ENCODE measurements around the gene IL23R. TPM values are rescaled to one million over a fixed set of nuclear protein-coding genes. Genes with fewer than 3 reads are reported as not detected.
"Not testable (repeated sequence)": the region's sequence is repeated elsewhere in the genome, so short reads cannot be mapped to it uniquely, and the experiment has no call there.

Gene IL23R
- total RNA-seq, 4 donors from 2014 or later: not detected

DNA sequence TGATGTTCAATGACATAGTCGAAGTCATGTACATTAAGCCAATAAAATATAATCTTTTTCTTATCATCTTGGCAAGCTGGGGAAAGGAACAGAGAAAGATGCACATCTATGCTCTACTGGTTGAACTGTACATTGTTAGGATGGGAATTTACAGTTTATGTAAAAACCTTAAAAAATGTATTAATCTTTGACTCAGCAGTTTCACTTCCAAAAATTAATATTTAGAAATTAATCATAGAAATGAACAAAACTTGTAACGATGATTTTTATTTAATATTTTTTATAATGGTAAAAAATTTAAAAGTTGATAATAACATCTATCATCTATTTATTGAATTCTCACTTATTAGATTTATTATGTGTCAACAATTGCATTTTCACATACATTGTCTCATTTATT lies 25.8 kb upstream of the IL23R start:
- ATAC-seq (no peak), DNase-seq (no peak)
- Histone ChIP-seq H3K4me1 (no peaks in the 10 kb centered on the region), H3K9me3 (no peaks in the 10 kb centered on the region), H3K36me3 (no peaks in the 10 kb centered on the region), H3K27me3 (no peaks in the 10 kb centered on the region), H3K4me3 (no peak overlapping the region), H3K27ac (no peak overlapping the region)
- in situ Hi-C loops (cut with MboI; ENCODE audit: low sequenced_read_pairs in 4 of 4) (loop anchor here (10.0 kb wide), 3 partner anchors 146 to 376 kb away; no protein-coding TSS in a partner anchor), intact Hi-C loops (cut with DNase I; ENCODE audit: low total_unique reads) (no loop called here)
- TF ChIP-seq POLR2A (IDR thresholded peaks at IDR 0.05): no peak
- TF ChIP-seq, protein P1, sequence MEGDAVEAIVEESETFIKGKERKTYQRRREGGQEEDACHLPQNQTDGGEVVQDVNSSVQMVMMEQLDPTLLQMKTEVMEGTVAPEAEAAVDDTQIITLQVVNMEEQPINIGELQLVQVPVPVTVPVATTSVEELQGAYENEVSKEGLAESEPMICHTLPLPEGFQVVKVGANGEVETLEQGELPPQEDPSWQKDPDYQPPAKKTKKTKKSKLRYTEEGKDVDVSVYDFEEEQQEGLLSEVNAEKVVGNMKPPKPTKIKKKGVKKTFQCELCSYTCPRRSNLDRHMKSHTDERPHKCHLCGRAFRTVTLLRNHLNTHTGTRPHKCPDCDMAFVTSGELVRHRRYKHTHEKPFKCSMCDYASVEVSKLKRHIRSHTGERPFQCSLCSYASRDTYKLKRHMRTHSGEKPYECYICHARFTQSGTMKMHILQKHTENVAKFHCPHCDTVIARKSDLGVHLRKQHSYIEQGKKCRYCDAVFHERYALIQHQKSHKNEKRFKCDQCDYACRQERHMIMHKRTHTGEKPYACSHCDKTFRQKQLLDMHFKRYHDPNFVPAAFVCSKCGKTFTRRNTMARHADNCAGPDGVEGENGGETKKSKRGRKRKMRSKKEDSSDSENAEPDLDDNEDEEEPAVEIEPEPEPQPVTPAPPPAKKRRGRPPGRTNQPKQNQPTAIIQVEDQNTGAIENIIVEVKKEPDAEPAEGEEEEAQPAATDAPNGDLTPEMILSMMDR (IDR thresholded peaks at IDR 0.05 in 4 of 5, conservative IDR thresholded peaks at IDR 0.05 in 1 of 5): no peak

DNA sequence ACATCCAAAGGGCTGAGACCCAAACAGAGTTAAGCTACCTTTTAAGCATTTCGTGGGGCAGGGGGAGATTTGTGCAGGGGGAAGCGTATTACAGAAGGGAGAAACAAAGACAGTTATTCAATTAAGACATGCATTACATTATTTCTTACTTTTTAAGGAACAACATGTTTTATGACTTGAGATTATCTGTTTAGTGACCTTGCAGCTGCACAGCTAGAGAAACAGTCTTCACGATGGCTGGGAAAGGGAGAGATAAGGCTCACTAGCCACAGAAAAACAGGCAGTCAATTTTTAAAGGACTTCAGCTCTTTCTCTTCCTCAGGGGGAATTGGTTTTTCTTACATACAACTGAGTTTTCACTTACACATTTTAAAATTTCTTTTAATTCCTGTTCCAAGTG lies 24.4 kb upstream of the IL23R start:
- ATAC-seq; intact Hi-C loops (cut with DNase I; ENCODE audit: low total_unique reads); DNase-seq; H3K27me3 ChIP-seq; H3K27ac ChIP-seq; H3K4me3 ChIP-seq; H3K36me3 ChIP-seq; H3K4me1 ChIP-seq; H3K9me3 ChIP-seq: not testable (repeated sequence)
- in situ Hi-C loops (cut with MboI; ENCODE audit: low sequenced_read_pairs in 4 of 4): loop anchor here (10.0 kb wide), 3 partner anchors 147 to 377 kb away; no protein-coding TSS in a partner anchor

DNA sequence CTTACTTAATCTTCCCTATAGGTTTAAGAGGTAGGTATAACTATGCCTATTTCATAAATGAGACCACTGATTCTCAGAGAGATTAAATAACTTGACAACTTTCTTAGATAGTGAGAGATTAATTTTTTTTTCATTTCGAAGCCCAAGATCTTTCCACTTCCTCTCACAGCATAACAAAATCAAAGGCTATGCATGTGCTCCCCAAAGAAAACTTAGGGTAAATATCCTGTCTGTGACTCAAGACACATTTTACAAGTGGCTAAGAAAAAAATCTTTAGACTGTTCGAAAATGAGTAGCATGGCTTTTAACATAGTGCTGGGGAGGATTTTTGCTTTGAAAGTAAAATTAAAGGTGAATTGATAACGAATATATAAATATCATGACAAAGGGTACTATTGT lies 23.3 kb upstream of the IL23R start:
- no peak overlapping the region for H3K27ac ChIP-seq
- H3K4me3 ChIP-seq: no peak overlapping the region
- no peaks in the 10 kb centered on the region for H3K9me3 ChIP-seq
- H3K27me3 ChIP-seq: no peaks in the 10 kb centered on the region
- no peak for TF ChIP-seq POLR2A (IDR thresholded peaks at IDR 0.05)
- TF ChIP-seq, protein P1 (IDR thresholded peaks at IDR 0.05 in 4 of 5, conservative IDR thresholded peaks at IDR 0.05 in 1 of 5): no peak
- intact Hi-C loops (cut with DNase I; ENCODE audit: low total_unique reads) (no loop called here), in situ Hi-C loops (cut with MboI; ENCODE audit: low sequenced_read_pairs in 4 of 4) (loop anchor here (10.0 kb wide), 3 partner anchors 148 to 378 kb away; no protein-coding TSS in a partner anchor)
- DNase-seq (no peak), ATAC-seq (no peak)
- no peaks in the 10 kb centered on the region for H3K36me3 ChIP-seq
- no peaks in the 10 kb centered on the region for H3K4me1 ChIP-seq

DNA sequence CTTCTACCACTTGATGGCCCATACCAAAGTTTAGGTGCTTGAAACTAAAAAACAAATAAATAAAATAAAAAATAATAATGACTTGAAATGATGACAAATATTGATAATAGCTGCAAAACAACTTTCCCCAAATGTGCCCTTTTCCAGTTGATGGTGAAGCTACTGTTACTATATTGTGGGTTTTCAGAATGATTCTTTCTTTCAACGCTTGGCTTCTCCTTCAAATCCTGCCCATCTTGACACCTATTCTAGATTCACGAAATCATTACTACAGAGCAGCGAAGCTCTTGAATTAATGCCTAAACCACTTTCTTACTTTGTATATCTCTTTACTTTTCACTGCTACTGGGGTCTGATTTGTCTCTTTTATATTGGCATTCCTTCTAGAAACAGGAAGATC lies 22.3 kb upstream of the IL23R start:
- in situ Hi-C loops (cut with MboI; ENCODE audit: low sequenced_read_pairs in 4 of 4): loop anchor here (10.0 kb wide), 3 partner anchors 149 to 379 kb away; no protein-coding TSS in a partner anchor

DNA sequence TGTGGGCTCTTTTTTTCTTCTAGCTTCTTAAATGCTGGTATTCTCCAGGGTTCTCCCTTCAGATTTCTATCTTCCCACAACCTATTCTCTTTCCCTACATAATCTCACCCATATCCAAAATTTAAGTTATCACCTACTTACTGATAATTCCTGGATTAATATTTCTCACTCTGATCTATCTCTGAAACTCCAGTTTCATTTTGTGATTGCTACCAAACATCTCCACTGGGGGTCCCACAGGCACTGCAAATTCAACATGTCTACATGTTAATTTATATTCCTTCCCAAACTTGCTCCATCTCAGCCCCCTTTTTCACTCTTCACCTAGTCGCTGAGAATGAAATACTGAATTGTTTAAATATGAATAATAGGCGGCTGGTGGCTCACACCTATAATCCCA lies 21.6 kb upstream of the IL23R start:
- TF ChIP-seq, protein P1 (IDR thresholded peaks at IDR 0.05 in 4 of 5, conservative IDR thresholded peaks at IDR 0.05 in 1 of 5): no peak
- no peak for TF ChIP-seq POLR2A (IDR thresholded peaks at IDR 0.05)
- DNase-seq (no peak), ATAC-seq (no peak)
- Histone ChIP-seq H3K36me3 (no peaks in the 10 kb centered on the region), H3K4me1 (no peaks in the 10 kb centered on the region), H3K27ac (no peak overlapping the region), H3K4me3 (no peak overlapping the region), H3K27me3 (no peaks in the 10 kb centered on the region), H3K9me3 (no peaks in the 10 kb centered on the region)
- in situ Hi-C loops (cut with MboI; ENCODE audit: low sequenced_read_pairs in 4 of 4) (loop anchor here (5.0 to 10.0 kb wide), 5 partner anchors 150 to 382 kb away; no protein-coding TSS in a partner anchor), intact Hi-C loops (cut with DNase I; ENCODE audit: low total_unique reads) (loop anchor here (5.0 kb wide), 1 partner anchor 92 kb away; the partner anchor contains the start of gene SLC35D1)

More for the DNA sequence above, 22.3 kb upstream of the IL23R start:
- ATAC-seq (no peak), DNase-seq (no peak)
- Histone ChIP-seq H3K4me1 (no peaks in the 10 kb centered on the region), H3K9me3 (no peaks in the 10 kb centered on the region), H3K27me3 (no peaks in the 10 kb centered on the region), H3K27ac (no peak overlapping the region), H3K4me3 (no peak overlapping the region), H3K36me3 (no peaks in the 10 kb centered on the region)
- no peak for TF ChIP-seq POLR2A (IDR thresholded peaks at IDR 0.05)
- TF ChIP-seq, protein P1 (IDR thresholded peaks at IDR 0.05 in 4 of 5, conservative IDR thresholded peaks at IDR 0.05 in 1 of 5): no peak
- intact Hi-C loops (cut with DNase I; ENCODE audit: low total_unique reads): no loop called here

Data from gastrocnemius medialis (tissue), 4 donors.